Adrenal gland (tissue), 5 donors: ENCODE data around the gene PTGES.

Experiments
- POLR2A ChIP-seq, 2 donors: fragments of 450-650 bp; IDR thresholded peaks; one replicate each; pipeline ENCODE4 v1.6.1; 2017; ENCODE audit warnings: antibody characterized with exemption in 2 of 2, mild to moderate bottlenecking in 2 of 2, moderate library complexity in 1 of 2
- TF ChIP-seq, protein P1 (sequence below), 6 experiments: fragments of 450-650 bp in 4 of 6; fragments of 200-600 bp in 2 of 6; sonication (generic) in 1 of 6; IDR thresholded peaks; 1 replicate in 5 of 6; 2 replicates in 1 of 6; pipeline versions ENCODE4 v1.5.1 to v1.8.0; 2016 to 2021; ENCODE audit warnings: antibody characterized with exemption in 6 of 6, mild to moderate bottlenecking in 2 of 6, moderate library complexity in 1 of 6
- donor health status: DM: no; HTN: no; CAD: no.

DNA sequence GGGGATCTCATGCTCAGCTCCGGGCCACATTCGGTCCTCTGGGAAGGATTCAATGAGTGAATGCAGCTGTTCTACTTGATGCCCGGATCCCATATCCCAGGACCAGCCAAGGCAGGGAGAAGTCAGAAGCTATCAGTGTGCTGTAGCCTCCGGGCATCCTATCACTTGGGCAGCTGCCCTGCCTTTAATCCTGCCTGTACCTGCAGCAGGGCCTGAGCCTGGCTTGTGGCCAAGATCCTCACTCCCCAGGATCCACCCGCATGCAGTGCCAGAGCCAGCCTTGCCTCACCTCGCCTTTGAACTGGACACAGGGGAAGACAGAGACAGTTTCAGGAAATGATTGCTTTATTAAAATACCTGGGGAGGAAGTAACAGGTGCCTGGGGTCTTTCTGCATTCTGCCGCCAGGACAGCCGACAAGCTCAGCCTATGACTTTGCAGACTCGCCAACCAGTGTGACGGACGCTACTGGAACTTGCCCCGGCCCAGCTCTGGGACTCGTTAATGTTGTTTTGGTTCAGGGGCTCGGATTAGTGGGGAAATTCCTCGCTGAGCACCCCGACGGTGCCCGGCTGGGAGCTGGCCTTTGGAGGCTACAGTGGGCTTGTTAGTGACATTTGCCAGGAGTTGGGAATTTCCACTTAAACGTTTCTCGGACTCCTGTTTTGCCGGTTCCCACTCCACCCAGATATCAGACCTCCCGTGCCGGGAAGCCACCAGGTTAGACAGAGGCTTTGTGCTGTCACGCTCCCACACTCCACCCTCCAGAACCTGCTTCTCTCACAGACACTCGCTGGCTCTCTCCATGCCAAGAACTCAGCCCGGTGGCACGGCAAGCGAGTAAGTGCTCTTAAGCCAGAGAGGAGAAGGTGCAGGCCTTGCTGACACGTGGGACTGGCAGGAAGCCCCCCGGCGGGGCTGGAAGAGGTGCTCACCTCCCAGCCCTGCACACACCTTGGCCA, 721 bp downstream of the PTGES start:
- TF ChIP-seq POLR2A (IDR thresholded peaks at IDR 0.05), result no peak
- TF ChIP-seq, protein P1, sequence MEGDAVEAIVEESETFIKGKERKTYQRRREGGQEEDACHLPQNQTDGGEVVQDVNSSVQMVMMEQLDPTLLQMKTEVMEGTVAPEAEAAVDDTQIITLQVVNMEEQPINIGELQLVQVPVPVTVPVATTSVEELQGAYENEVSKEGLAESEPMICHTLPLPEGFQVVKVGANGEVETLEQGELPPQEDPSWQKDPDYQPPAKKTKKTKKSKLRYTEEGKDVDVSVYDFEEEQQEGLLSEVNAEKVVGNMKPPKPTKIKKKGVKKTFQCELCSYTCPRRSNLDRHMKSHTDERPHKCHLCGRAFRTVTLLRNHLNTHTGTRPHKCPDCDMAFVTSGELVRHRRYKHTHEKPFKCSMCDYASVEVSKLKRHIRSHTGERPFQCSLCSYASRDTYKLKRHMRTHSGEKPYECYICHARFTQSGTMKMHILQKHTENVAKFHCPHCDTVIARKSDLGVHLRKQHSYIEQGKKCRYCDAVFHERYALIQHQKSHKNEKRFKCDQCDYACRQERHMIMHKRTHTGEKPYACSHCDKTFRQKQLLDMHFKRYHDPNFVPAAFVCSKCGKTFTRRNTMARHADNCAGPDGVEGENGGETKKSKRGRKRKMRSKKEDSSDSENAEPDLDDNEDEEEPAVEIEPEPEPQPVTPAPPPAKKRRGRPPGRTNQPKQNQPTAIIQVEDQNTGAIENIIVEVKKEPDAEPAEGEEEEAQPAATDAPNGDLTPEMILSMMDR (IDR thresholded peaks at IDR 0.05), result no peak
